K562 (cell line): ENCODE results near the gene MSI1. TPM values are rescaled to one million over a fixed set of nuclear protein-coding genes. Genes with fewer than 3 reads are reported as not detected.

Experiments
- BCLAF1 ChIP-seq, 2 experiments: fragments of 450-650 bp in 1 of 2; IDR thresholded peaks; 2 replicates each; pipeline ENCODE4 v1.6.1; 2011 to 2017; ENCODE audit warnings: low read depth in 2 of 2, antibody characterized with exemption in 1 of 2, borderline replicate concordance in 1 of 2, low read length in 1 of 2, mild to moderate bottlenecking in 1 of 2, mixed read lengths in 1 of 2; ENCODE audit not compliant: control insufficient read depth in 1 of 2
- BDP1 ChIP-seq: IDR thresholded peaks from 3 replicates; pipeline ENCODE4 v1.6.1; 2011; ENCODE audit not compliant: insufficient read length, insufficient read depth
- CBX3 ChIP-seq, 2 experiments: IDR thresholded peaks; 1 replicate in 1 of 2; 2 replicates in 1 of 2; pipeline ENCODE4 v1.6.1; 2012; ENCODE audit warnings: inconsistent platforms in 2 of 2, low read length in 2 of 2, borderline replicate concordance in 1 of 2, control low read depth in 1 of 2
- CEBPB ChIP-seq: fragments of 450-650 bp; IDR thresholded peaks from 2 replicates; pipeline ENCODE4 v1.6.1; 2016; ENCODE audit warnings: missing genetic modification characterization, missing compliant biosample characterization
- FOXK1 ChIP-seq: sonication (generic); formaldehyde crosslinking; IDR thresholded peaks from 2 replicates; pipeline ENCODE4 v1.8.0; 2022; ENCODE audit warnings: missing genetic modification reagents, mild to moderate bottlenecking, borderline replicate concordance
- GABPB2 ChIP-seq: fragments of 250-450 bp; sonication (Bioruptor Pico); conservative IDR thresholded peaks from 2 replicates; pipeline ENCODE4 v1.5.1; 2021; ENCODE audit warnings: mild to moderate bottlenecking
- GTF2F1 ChIP-seq: IDR thresholded peaks from 2 replicates; pipeline ENCODE4 v1.6.1; 2011; ENCODE audit warnings: low read depth, low read length, improper control_type of control experiment
- HNRNPLL ChIP-seq: fragments of 200-400 bp; formaldehyde crosslinking; IDR thresholded peaks from 2 replicates; pipeline ENCODE4 v1.6.1; 2017; ENCODE audit warnings: low read length, low read depth, mild to moderate bottlenecking; ENCODE audit not compliant: poor library complexity, severe bottlenecking
- JUNB ChIP-seq: fragments of 450-650 bp; formaldehyde crosslinking; conservative IDR thresholded peaks from 2 replicates; pipeline ENCODE4 v1.4.0; 2020; ENCODE audit warnings: mild to moderate bottlenecking
- KDM4B ChIP-seq, 2 experiments: fragments of 450-650 bp in 1 of 2; sonication (generic) in 1 of 2; IDR thresholded peaks; 2 replicates each; pipeline ENCODE4 v1.6.1; 2016 to 2017; ENCODE audit warnings: borderline replicate concordance in 2 of 2, antibody characterized with exemption in 1 of 2, low read depth in 1 of 2, mild to moderate bottlenecking in 1 of 2
- MBD2 ChIP-seq: sonication (generic); IDR thresholded peaks from 2 replicates; pipeline ENCODE4 v1.6.1; 2016; ENCODE audit warnings: low read depth, borderline replicate concordance
- MED1 ChIP-seq: sonication (generic); formaldehyde crosslinking; IDR thresholded peaks from 2 replicates; pipeline ENCODE4 v1.8.1; 2023; ENCODE audit warnings: missing genetic modification reagents, borderline replicate concordance
- MYC ChIP-seq, 2 experiments: fragments of 250-450 bp in 1 of 2; sonication (Bioruptor Pico) in 1 of 2; IDR thresholded peaks; 2 replicates each; pipeline versions ENCODE4 v1.5.1 to v1.6.1; 2012 to 2021; ENCODE audit warnings: low read depth in 2 of 2, borderline replicate concordance in 1 of 2, improper control_type of control experiment in 1 of 2, low read length in 1 of 2, mild to moderate bottlenecking in 1 of 2, moderate library complexity in 1 of 2
- NRF1 ChIP-seq, 2 experiments: fragments of 450-650 bp; IDR thresholded peaks in 1 of 2; conservative IDR thresholded peaks in 1 of 2; 2 replicates each; pipeline ENCODE4 v1.6.1; 2014; ENCODE audit warnings: mild to moderate bottlenecking in 2 of 2
- PHB2 ChIP-seq: fragments of 450-650 bp; IDR thresholded peaks from 2 replicates; pipeline ENCODE4 v1.6.1; 2017; ENCODE audit warnings: low read depth
- POLR3G ChIP-seq: IDR thresholded peaks from 2 replicates; pipeline ENCODE4 v1.6.1; 2011; ENCODE audit not compliant: insufficient read length, insufficient replicate concordance; ENCODE audit errors: extremely low read depth
- THAP12 ChIP-seq: fragments of 250-450 bp; sonication (Bioruptor Pico); IDR thresholded peaks from 2 replicates; pipeline ENCODE4 v1.9.0; 2021; ENCODE audit warnings: mild to moderate bottlenecking, inconsistent platforms
- TRIM28 ChIP-seq: fragments of 450-650 bp; IDR thresholded peaks from 2 replicates; pipeline ENCODE4 v1.6.1; 2017
- ZBTB8A ChIP-seq: fragments of 450-650 bp; IDR thresholded peaks from 2 replicates; pipeline ENCODE4 v1.6.1; 2018; ENCODE audit warnings: mild to moderate bottlenecking, moderate library complexity; ENCODE audit not compliant: partially characterized antibody
- ZNF140 ChIP-seq: fragments of 250-450 bp; sonication (Bioruptor Pico); IDR thresholded peaks from 2 replicates; pipeline ENCODE4 v1.8.0; 2021; ENCODE audit warnings: moderate library complexity, mild to moderate bottlenecking, inconsistent platforms
- ZNF197 ChIP-seq: fragments of 200-800 bp; sonication (Bioruptor generic); IDR thresholded peaks from 2 replicates; pipeline ENCODE4 v1.6.1; 2016; ENCODE audit warnings: low read depth, missing genetic modification characterization, missing compliant biosample characterization
- ZNF77 ChIP-seq: fragments of 250-450 bp; sonication (Bioruptor Pico); IDR thresholded peaks from 2 replicates; pipeline ENCODE4 v1.5.0; 2020
- polyA plus RNA-seq, 8 experiments: library from polyadenylated mRNA; depleted of rRNA in 4 of 8; stranded (reverse) in 5 of 8; unstranded in 3 of 8; fragments of >200 nt; fragmentation: Nextera tagmentation in 2 of 8; fragmentation: Illumina TruSeq in 1 of 8; extraction: Ambion mirVana in 2 of 8; extraction: Trizol in 1 of 8; gene quantifications; 2 replicates each; pipeline versions ENCODE4 v1.2.1 to v1.2.3, GENCODE V29; 2011 to 2014; ENCODE audit warnings: inconsistent platforms in 1 of 8, missing spikeins in 1 of 8
- total RNA-seq, 7 experiments: library from RNA; depleted of rRNA in 6 of 7; stranded (reverse); fragments of >200 nt in 6 of 7; fragmentation: Illumina TruSeq in 2 of 7; extraction: Trizol in 2 of 7; gene quantifications; 2 replicates each; pipeline versions ENCODE4 v1.2.1 to v1.2.3, GENCODE V29; 2011 to 2021; ENCODE audit warnings: low replicate concordance in 1 of 7

MSI1 gene
- total and polyA plus RNA-seq, 9 of the 15 experiments (the other 6 are each of a cell fraction or from before 2014, with no cell fraction given), result 0.16 TPM; not detected in 8

- TF ChIP-seq POLR3G (no peak), PHB2 (no peak), TRIM28 (0 out of 2 replicates have a peak, but pooled peaks have one; percentile 19), ZNF77 (CRISPR knock-in tag) (no peak), BCLAF1 (IDR thresholded peaks at IDR 0.05; ENCODE audit: borderline replicate concordance in 1 of 2, control insufficient read depth in 1 of 2, low read depth in 2 of 2, low read length in 1 of 2) (peak; percentile 58 to 100; a peak in 3 of 4 replicates), THAP12 (CRISPR knock-in tag) (no peak), HNRNPLL (peak; percentile 63), ZBTB8A (peak; percentile 60), CEBPB (0 out of 2 replicates have a peak, but pooled peaks have one; percentile 35), ZNF197 (no peak; the same call in 1 of the 2 replicates), MED1 (CRISPR knock-in tag) (0 out of 2 replicates have a peak, but pooled peaks have one; percentile 88), ZNF140 (CRISPR knock-in tag) (no peak), FOXK1 (peak; percentile 59), NRF1 (conservative IDR thresholded peaks at IDR 0.05 in 1 of 2, IDR thresholded peaks at IDR 0.05 in 1 of 2) (peak; percentile 75 to 79), GABPB2 (CRISPR knock-in tag) (no peak), CBX3 (IDR thresholded peaks at IDR 0.05; ENCODE audit: borderline replicate concordance in 1 of 2, low read length in 2 of 2) (peak in 1 of 2 experiments; percentile 78; a peak in 1 of 3 replicates), KDM4B (IDR thresholded peaks at IDR 0.05; ENCODE audit: borderline replicate concordance in 2 of 2, low read depth in 1 of 2) (peak in 1 of 2 experiments; percentile 99; a peak in 2 of 4 replicates), GTF2F1 (peak; percentile 100), BDP1 (no peak), JUNB (CRISPR knock-in tag) (no peak), MYC (IDR thresholded peaks at IDR 0.05; ENCODE audit: low read depth, low read length) (peak; percentile 44; the same call in 1 of the 2 replicates), MYC (CRISPR knock-in tag; IDR thresholded peaks at IDR 0.05; ENCODE audit: borderline replicate concordance, low read depth) (no peak), MBD2 (peak; percentile 95)
These were observed 76.1 kb downstream of the MSI1 start, which contains the start of gene RNU4-1 (continued) for GRCh38 chr12:120292661-120293531.
